Measurements from ENCODE around the gene NIF3L1. TPM values are rescaled to one million over a fixed set of nuclear protein-coding genes. Genes with fewer than 3 reads are reported as not detected.

Gene NIF3L1
- total and polyA plus RNA-seq, 2 of the 8 experiments (the other 6 are each of a cell fraction or from before 2014, with no cell fraction given) = 63.4 to 126 TPM

- TF ChIP-seq CHD7 (IDR thresholded peaks at IDR 0.05; ENCODE audit: insufficient replicate concordance, low read length) = no peak
- TF ChIP-seq EZH2 (IDR thresholded peaks at IDR 0.05; ENCODE audit: low read depth, low read length, severe bottlenecking) = no peak
- TF ChIP-seq KDM4A (IDR thresholded peaks at IDR 0.05; ENCODE audit: low read depth, low read length, severe bottlenecking) = peak; percentile 76
- TF ChIP-seq GABPA (IDR thresholded peaks at IDR 0.05; ENCODE audit: borderline replicate concordance, insufficient read depth, low read length) = no peak
- TF ChIP-seq ATF3 (IDR thresholded peaks at IDR 0.05; ENCODE audit: insufficient read depth, low read depth, low read length) = no peak
- no peak; a peak in 1 of 3 replicates for TF ChIP-seq EP300 (IDR thresholded peaks at IDR 0.05; ENCODE audit: borderline replicate concordance in 1 of 2, low read depth in 2 of 2, low read length in 2 of 2)
- no peak for TF ChIP-seq CEBPB (IDR thresholded peaks at IDR 0.05; ENCODE audit: low read depth, low read length)
- TF ChIP-seq SAP30 (IDR thresholded peaks at IDR 0.05; ENCODE audit: insufficient read depth, insufficient replicate concordance, low read length) = peak; percentile 92
Measured at GRCh38 chr2:200864176-200865034, 24.8 kb upstream of the NIF3L1 start, which contains the start of gene CLK1 (continued).
